NCI-H1930 (cell line): ENCODE measurements around the gene RAET1E.
"Not testable (repeated sequence)": the region's sequence is repeated elsewhere in the genome, so short reads cannot be mapped to it uniquely, and the experiment has no call there.

Source experiments
- DNase-seq, 2 experiments: peaks; one replicate each; lab custom pipeline; 2025; lab: John Stamatoyannopoulos, UW

Gene RAET1E

GRCh38 chr6:149889326-149889725 is 8.6 kb downstream of the RAET1E start:
- no peak for DNase-seq

- DNase-seq = no peak
Observed at GRCh38 chr6:149888659-149889058, 9.3 kb downstream of the RAET1E start.

- DNase-seq = no peak
Observed at GRCh38 chr6:149888093-149888492, 9.8 kb downstream of the RAET1E start.

- no peak for DNase-seq
Observed at GRCh38 chr6:149887343-149887742, 10.6 kb downstream of the RAET1E start.

GRCh38 chr6:149885888-149886287 is 12.0 kb downstream of the RAET1E start:
- no peak for DNase-seq

- DNase-seq = no peak
Observed at GRCh38 chr6:149884617-149885016, 13.3 kb downstream of the RAET1E start.

GRCh38 chr6:149884215-149884614 is 13.7 kb downstream of the RAET1E start:
- DNase-seq = no peak

GRCh38 chr6:149881860-149882259 is 16.1 kb downstream of the RAET1E start:
- no peak for DNase-seq

GRCh38 chr6:149881066-149881766 is 16.7 kb downstream of the RAET1E start:
- no peak for DNase-seq

- no peak for DNase-seq
Observed at GRCh38 chr6:149877659-149878058, 20.3 kb downstream of the RAET1E start.

GRCh38 chr6:149876241-149876933 is 21.5 kb downstream of the RAET1E start:
- no peak for DNase-seq

GRCh38 chr6:149872233-149872632 is 25.7 kb downstream of the RAET1E start:
- no peak for DNase-seq

GRCh38 chr6:149871182-149871581 is 26.7 kb downstream of the RAET1E start:
- DNase-seq = no peak

- no peak for DNase-seq
Observed at GRCh38 chr6:149869275-149869892, 28.5 kb downstream of the RAET1E start.

GRCh38 chr6:149867876-149868640 is 29.9 kb downstream of the RAET1E start:
- DNase-seq = no peak

- DNase-seq = peak; percentile 46 to 47
Observed at GRCh38 chr6:149864578-149865535, 33.1 kb downstream of the RAET1E start.

- DNase-seq = peak; percentile 52 to 81
Observed at GRCh38 chr6:149863698-149864577, 34.0 kb downstream of the RAET1E start, which contains the start of gene LRP11. Gene LRP11, minus strand, starts transcription at chr6:149864359. Its CDS starts 339 bp downstream, at chr6:149864020.

GRCh38 chr6:149862922-149863697 is 34.8 kb downstream of the RAET1E start:
- peak in 1 of 2 experiments; percentile 54 for DNase-seq

- not testable (repeated sequence) for DNase-seq
Observed at GRCh38 chr6:149862424-149862738, 35.5 kb downstream of the RAET1E start.
